HG03064 (cell line): ENCODE measurements around the gene TOMT.

Source experiments
- ATAC-seq: cut with Tn5 transposase; IDR thresholded peaks from one replicate; pipeline ENCODE4 v1.9.1; 2021; ENCODE audit warnings: low read depth; ENCODE audit not compliant: unreplicated experiment

Gene TOMT

GRCh38 chr11:72157131-72157530 lies 51.4 kb downstream of the TOMT start:
- ATAC-seq: no peak
